ENCODE results near the gene SERPINA3. TPM values are rescaled to one million over a fixed set of nuclear protein-coding genes. Genes with fewer than 3 reads are reported as not detected.

Gene SERPINA3
- total and polyA plus RNA-seq, 10 of the 15 experiments (the other 5 are each of a cell fraction or from before 2014, with no cell fraction given) = 2.2 TPM; not detected in 9

DNA sequence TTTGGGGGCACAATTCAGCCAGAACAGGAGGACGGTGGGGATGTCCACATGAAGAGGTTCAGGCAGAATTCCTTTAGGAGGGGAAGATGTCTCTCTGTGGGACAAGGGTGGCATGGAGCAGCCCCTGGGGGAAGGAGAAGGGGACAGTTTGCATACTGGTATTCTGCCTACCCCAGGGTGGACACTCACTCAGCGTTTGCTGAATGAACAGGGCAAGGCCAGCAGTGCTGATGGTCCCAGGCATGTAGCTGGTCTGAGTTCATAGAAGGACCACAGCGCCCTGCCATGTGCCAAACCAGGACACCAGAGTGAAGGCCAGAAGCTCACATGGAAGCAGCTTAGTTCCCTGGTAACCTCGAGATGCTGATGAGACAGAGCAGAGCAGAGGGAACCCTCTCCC lies 25.6 kb upstream of the SERPINA3 start (continued):
- TF ChIP-seq NFYA (IDR thresholded peaks at IDR 0.05; ENCODE audit: borderline replicate concordance, low read depth, low read length) = no peak

DNA sequence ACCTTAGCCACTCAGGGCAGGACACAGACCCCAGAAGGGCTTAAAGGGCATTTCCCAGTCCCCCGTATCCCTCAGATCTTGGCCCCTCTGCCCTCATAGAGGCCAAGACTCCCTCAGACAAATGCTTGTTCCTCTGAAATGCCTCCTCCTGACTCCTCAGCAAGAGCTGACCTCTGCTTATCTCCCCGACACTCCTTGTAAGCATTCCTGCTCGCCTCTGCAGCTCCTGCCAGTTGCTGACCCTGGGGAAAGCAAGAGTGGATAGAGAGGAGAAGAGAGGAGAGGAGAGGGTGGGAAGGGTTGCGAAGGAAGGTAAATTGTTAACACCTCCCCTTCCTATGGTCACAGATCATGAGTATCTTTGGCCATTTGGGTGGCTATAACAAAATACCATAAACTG lies 23.9 kb upstream of the SERPINA3 start:
- Histone ChIP-seq H3K36me3 (ENCODE audit: control insufficient read depth in 2 of 2, insufficient read depth in 2 of 2, low read length in 1 of 2) (no peaks in the 10 kb centered on the region), H3K9me3 (replicated peaks; ENCODE audit: control insufficient read depth, insufficient read depth, low read length) (no peaks in the 10 kb centered on the region), H3K4me3 (no peak overlapping the region), H3K4me2 (ENCODE audit: control insufficient read depth, insufficient read depth) (no peak overlapping the region), H2AFZ (ENCODE audit: control insufficient read depth, low read depth, low read length) (no peak overlapping the region), H4K20me1 (ENCODE audit: control insufficient read depth, insufficient read depth) (no peaks in the 10 kb centered on the region), H3K27ac (ENCODE audit: control insufficient read depth, insufficient read depth) (no peak overlapping the region), H3K4me1 (ENCODE audit: control insufficient read depth, insufficient read depth, low read length) (no peaks in the 10 kb centered on the region), H3K27me3 (replicated peaks in 1 of 2; ENCODE audit: control insufficient read depth in 2 of 2, insufficient read depth in 2 of 2, low read length in 1 of 2) (no peaks in the 10 kb centered on the region), H3K79me2 (ENCODE audit: control insufficient read depth, insufficient read depth, low read length) (no peaks in the 10 kb centered on the region), H3K9ac (ENCODE audit: control insufficient read depth, insufficient read depth, low read length) (no peak overlapping the region)
- WGBS (ENCODE audit: insufficient coverage, insufficient replicate concordance, low lambda C conversion rate, missing lambda C conversion rate) = 0% methylated on average over 4 of the region's 4 CpGs
- no peak for FAIRE-seq
- no peak for ATAC-seq
- BruUV-seq (replicated peaks) = no TSS peak
- intact Hi-C loops (cut with micrococcal nuclease; ENCODE audit: unreplicated experiment) (no loop called here), in situ Hi-C loops (cut with MboI) (no loop called here)
- TF ChIP-seq TAF1 (IDR thresholded peaks at IDR 0.05; ENCODE audit: borderline replicate concordance, low read depth, low read length) = no peak
- SMC1A ChIA-PET (ENCODE audit: uncharacterized antibody, unreplicated experiment) = no interaction called here
- no peak for DNase-seq (ENCODE audit: low read depth, low spot score)
- RAD21 ChIA-PET (ENCODE audit: unreplicated experiment) = no interaction called here
- CTCF ChIA-PET = no interaction called here
- POLR2A ChIA-PET = no interaction called here

DNA sequence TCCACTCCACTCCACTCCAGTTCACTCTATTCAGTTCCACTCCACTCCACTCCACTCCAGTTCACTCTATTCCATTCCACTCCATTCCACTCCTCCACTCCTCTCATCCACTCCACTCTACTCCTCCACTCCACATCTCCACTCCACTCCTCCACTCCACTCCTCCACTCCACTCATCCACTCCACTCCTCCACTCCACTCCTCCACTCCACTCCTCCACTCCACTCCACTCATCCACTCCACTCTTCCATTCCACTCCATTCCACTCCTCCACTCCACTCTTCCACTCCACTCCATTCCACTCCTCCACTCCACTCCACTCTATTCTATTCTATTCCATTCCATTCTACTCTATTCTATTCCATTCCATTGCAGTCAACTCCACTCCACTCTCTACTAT lies 21.1 kb upstream of the SERPINA3 start:
- FAIRE-seq = no peak
- no peaks in the 10 kb centered on the region for H3K79me2 ChIP-seq (ENCODE audit: control insufficient read depth, insufficient read depth, low read length)
- no peak overlapping the region for H3K4me2 ChIP-seq (ENCODE audit: control insufficient read depth, insufficient read depth)
- ChIA-PET POLR2A (no interaction called here), RAD21 (ENCODE audit: unreplicated experiment) (no interaction called here), SMC1A (ENCODE audit: uncharacterized antibody, unreplicated experiment) (no interaction called here), CTCF (no interaction called here)
- no peak for DNase-seq (ENCODE audit: low read depth, low spot score)
- no peak overlapping the region for H2AFZ ChIP-seq (ENCODE audit: control insufficient read depth, low read depth, low read length)
- intact Hi-C loops (cut with micrococcal nuclease; ENCODE audit: unreplicated experiment) (no loop called here), in situ Hi-C loops (cut with MboI) (no loop called here)
- no peak overlapping the region for H3K4me3 ChIP-seq
- no peaks in the 10 kb centered on the region for H3K27me3 ChIP-seq (replicated peaks in 1 of 2; ENCODE audit: control insufficient read depth in 2 of 2, insufficient read depth in 2 of 2, low read length in 1 of 2)
- no peaks in the 10 kb centered on the region for H3K4me1 ChIP-seq (ENCODE audit: control insufficient read depth, insufficient read depth, low read length)
- no peaks in the 10 kb centered on the region for H4K20me1 ChIP-seq (ENCODE audit: control insufficient read depth, insufficient read depth)
- no peak for ATAC-seq
- H3K36me3 ChIP-seq (ENCODE audit: control insufficient read depth in 2 of 2, insufficient read depth in 2 of 2, low read length in 1 of 2) = no peaks in the 10 kb centered on the region
- no peak overlapping the region for H3K9ac ChIP-seq (ENCODE audit: control insufficient read depth, insufficient read depth, low read length)
- no peaks in the 10 kb centered on the region for H3K9me3 ChIP-seq (replicated peaks; ENCODE audit: control insufficient read depth, insufficient read depth, low read length)
- TF ChIP-seq HCFC1 (IDR thresholded peaks at IDR 0.05; ENCODE audit: low read length) = no peak
- TF ChIP-seq CEBPB (IDR thresholded peaks at IDR 0.05; ENCODE audit: borderline replicate concordance in 1 of 2, low read depth in 2 of 2, low read length in 2 of 2) = no peak
- no peak for TF ChIP-seq ZNF24 (IDR thresholded peaks at IDR 0.05)
- TF ChIP-seq RB1 (IDR thresholded peaks at IDR 0.05; ENCODE audit: borderline replicate concordance) = no peak
- H3K27ac ChIP-seq (ENCODE audit: control insufficient read depth, insufficient read depth) = no peak overlapping the region
- no TSS peak for BruUV-seq (replicated peaks)

Data from GM12878 (cell line).